Vagina (tissue), 2 donors: ENCODE measurements around the gene FN1. TPM values are rescaled to one million over a fixed set of nuclear protein-coding genes. Genes with fewer than 3 reads are reported as not detected.

Experiments used
- DNase-seq, 2 donors: peaks; one replicate each; pipeline ENCODE4 v3.0.0-alpha.2; 2017; ENCODE audit errors: extremely low spot score in 2 of 2
- H3K27ac ChIP-seq: fragments of 200-600 bp; sonication (generic); one replicate; pipeline ENCODE4 v1.5.1; 2019
- H3K27me3 ChIP-seq: fragments of 200-600 bp; sonication (generic); one replicate; pipeline ENCODE4 v1.5.1; 2019
- H3K36me3 ChIP-seq, 2 donors: fragments of 200-600 bp; sonication (generic); one replicate each; pipeline ENCODE4 v1.5.1; 2017 to 2019
- H3K4me1 ChIP-seq: fragments of 200-600 bp; sonication (generic); one replicate; pipeline ENCODE4 v1.5.1; 2019
- H3K4me3 ChIP-seq, 2 donors: fragments of 200-600 bp; sonication (generic); 1 replicate in 1 of 2; 2 replicates in 1 of 2; pipeline ENCODE4 v1.5.1; 2016 to 2019
- H3K9me3 ChIP-seq: fragments of 200-600 bp; sonication (generic); one replicate; pipeline ENCODE4 v1.5.1; 2019
- POLR2A ChIP-seq, 2 donors: fragments of 450-650 bp; IDR thresholded peaks; one replicate each; pipeline ENCODE4 v1.6.1; 2017; ENCODE audit warnings: antibody characterized with exemption in 2 of 2, mild to moderate bottlenecking in 2 of 2, moderate library complexity in 2 of 2
- POLR2AphosphoS5 ChIP-seq, 2 donors: sonication (generic); formaldehyde crosslinking; IDR thresholded peaks; one replicate each; pipeline ENCODE4 v1.9.0; 2017; ENCODE audit warnings: antibody characterized with exemption in 2 of 2, mild to moderate bottlenecking in 2 of 2, low read depth in 1 of 2; ENCODE audit not compliant: insufficient read depth in 1 of 2
- intact Hi-C: fragments of 100-400 bp; cut with DNase I; formaldehyde crosslinking; loops from one replicate; pipeline ENCODE4 v1.15.1; 2023
- total RNA-seq: library from RNA; depleted of rRNA; stranded (reverse); fragments of >200 nt; gene quantifications from one replicate; pipeline ENCODE4 v1.2.3, GENCODE V29; 2016
- TF ChIP-seq, protein P1 (sequence below), 3 experiments: fragments of 450-650 bp in 2 of 3; fragments of 200-600 bp in 1 of 3; sonication (generic) in 1 of 3; IDR thresholded peaks; one replicate each; pipeline ENCODE4 v1.5.1; 2017 to 2019; ENCODE audit warnings: antibody characterized with exemption in 3 of 3, mild to moderate bottlenecking in 2 of 3, moderate library complexity in 2 of 3

Gene FN1
- total RNA-seq, 1 donor from 2014 or later = 292 TPM

DNA sequence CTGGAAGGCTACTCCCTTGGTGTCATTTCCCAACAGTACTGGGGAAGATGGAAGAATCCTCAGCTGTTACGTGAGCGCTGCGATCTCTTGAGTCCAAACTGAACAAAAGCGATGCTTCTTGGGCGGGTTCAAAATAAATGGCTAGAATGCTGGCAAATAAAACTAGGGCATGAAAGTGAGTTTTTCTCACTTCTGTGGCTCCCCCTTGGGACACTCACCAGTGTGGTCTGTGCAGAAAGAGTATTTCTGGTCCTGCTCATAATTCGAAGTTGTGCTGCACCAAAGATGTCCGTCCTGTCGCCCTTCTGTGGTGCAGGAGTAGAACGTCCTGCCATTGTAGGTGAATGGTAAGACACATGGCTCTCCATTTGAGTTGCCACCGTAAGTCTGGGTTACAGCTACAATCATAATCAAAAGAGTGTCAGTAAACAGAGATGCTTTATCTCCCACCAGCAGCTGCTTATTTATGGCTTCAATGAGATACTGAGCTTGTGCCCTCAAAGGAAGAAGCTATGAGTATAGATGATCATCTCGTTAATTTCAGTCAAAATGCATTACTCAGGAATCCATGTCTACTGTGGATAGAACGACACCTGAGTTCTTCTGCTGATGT, 11.8 kb downstream of the FN1 start:
- Histone ChIP-seq H3K27me3 (no peaks in the 10 kb centered on the region), H3K27ac (no peak overlapping the region), H3K4me3 (no peak overlapping the region), H3K4me1 (no peaks in the 10 kb centered on the region), H3K36me3 (peaks cover 0 to 33% of the 10 kb centered on the region in 2 donors), H3K9me3 (no peaks in the 10 kb centered on the region)
- TF ChIP-seq, protein P1, sequence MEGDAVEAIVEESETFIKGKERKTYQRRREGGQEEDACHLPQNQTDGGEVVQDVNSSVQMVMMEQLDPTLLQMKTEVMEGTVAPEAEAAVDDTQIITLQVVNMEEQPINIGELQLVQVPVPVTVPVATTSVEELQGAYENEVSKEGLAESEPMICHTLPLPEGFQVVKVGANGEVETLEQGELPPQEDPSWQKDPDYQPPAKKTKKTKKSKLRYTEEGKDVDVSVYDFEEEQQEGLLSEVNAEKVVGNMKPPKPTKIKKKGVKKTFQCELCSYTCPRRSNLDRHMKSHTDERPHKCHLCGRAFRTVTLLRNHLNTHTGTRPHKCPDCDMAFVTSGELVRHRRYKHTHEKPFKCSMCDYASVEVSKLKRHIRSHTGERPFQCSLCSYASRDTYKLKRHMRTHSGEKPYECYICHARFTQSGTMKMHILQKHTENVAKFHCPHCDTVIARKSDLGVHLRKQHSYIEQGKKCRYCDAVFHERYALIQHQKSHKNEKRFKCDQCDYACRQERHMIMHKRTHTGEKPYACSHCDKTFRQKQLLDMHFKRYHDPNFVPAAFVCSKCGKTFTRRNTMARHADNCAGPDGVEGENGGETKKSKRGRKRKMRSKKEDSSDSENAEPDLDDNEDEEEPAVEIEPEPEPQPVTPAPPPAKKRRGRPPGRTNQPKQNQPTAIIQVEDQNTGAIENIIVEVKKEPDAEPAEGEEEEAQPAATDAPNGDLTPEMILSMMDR (IDR thresholded peaks at IDR 0.05) = no peak
- TF ChIP-seq POLR2AphosphoS5 (IDR thresholded peaks at IDR 0.05; ENCODE audit: insufficient read depth in 1 of 2, low read depth in 1 of 2) (no peak), POLR2A (IDR thresholded peaks at IDR 0.05) (no peak)
- intact Hi-C loops = no loop called here
- DNase-seq = no peak

DNA sequence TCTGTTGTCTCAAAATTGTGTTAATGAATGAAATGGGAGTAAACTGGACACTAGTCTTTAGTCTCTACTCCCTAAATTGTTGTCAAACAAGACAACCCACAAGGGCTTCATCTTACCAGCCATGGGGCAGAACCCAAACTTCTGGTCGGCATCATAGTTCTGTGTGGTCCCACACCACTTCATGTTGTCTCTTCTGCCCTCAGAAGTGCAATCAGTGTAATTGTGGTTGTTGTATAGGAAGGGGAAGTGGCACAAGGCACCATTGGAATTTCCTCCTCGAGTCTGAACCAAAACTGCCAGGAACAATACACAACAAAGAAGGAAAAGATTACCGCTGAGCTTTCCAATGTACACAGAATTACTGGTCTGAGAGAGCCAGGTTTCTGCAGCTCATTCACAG, 12.6 kb downstream of the FN1 start:
- H3K27ac ChIP-seq = no peak overlapping the region
- no peaks in the 10 kb centered on the region for H3K4me1 ChIP-seq

DNA sequence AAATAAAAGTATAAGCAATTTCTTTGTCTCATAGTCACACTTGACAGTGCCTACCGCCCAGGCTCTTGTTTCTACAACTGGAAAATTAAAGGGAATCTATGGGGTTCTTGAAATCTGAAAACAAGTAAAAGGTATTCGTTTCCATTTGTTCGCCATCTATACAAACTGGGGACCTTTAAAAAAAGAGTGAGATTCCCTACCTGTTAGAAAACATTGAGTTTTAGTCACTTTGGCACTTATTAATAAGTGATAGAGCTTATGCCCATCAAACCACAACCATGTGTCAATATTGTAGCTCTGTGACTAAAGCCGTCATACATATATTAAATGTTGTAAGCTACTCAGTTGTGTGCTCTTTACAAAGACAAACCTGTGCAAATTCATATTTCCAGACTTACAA, 13.2 kb downstream of the FN1 start:
- H3K27me3 ChIP-seq = no peaks in the 10 kb centered on the region
- H3K4me1 ChIP-seq = no peaks in the 10 kb centered on the region
- H3K36me3 ChIP-seq = peaks cover 0 to 29% of the 10 kb centered on the region in 2 donors
- H3K4me3 ChIP-seq = no peak overlapping the region
- H3K9me3 ChIP-seq = no peaks in the 10 kb centered on the region
- intact Hi-C loops = no loop called here
- H3K27ac ChIP-seq = no peak overlapping the region
- no peak for DNase-seq
- TF ChIP-seq POLR2AphosphoS5 (IDR thresholded peaks at IDR 0.05; ENCODE audit: insufficient read depth in 1 of 2, low read depth in 1 of 2) (no peak), POLR2A (IDR thresholded peaks at IDR 0.05) (no peak)
- TF ChIP-seq, protein P1 (IDR thresholded peaks at IDR 0.05) = no peak

More for the DNA sequence above, 12.6 kb downstream of the FN1 start:
- TF ChIP-seq POLR2AphosphoS5 (IDR thresholded peaks at IDR 0.05; ENCODE audit: insufficient read depth in 1 of 2, low read depth in 1 of 2) (no peak), POLR2A (IDR thresholded peaks at IDR 0.05) (no peak)
- TF ChIP-seq, protein P1 (IDR thresholded peaks at IDR 0.05) = no peak
- no peak for DNase-seq
- Histone ChIP-seq H3K36me3 (peaks cover 0 to 29% of the 10 kb centered on the region in 2 donors), H3K27me3 (no peaks in the 10 kb centered on the region), H3K9me3 (no peaks in the 10 kb centered on the region), H3K4me3 (no peak overlapping the region)
- intact Hi-C loops = no loop called here

DNA sequence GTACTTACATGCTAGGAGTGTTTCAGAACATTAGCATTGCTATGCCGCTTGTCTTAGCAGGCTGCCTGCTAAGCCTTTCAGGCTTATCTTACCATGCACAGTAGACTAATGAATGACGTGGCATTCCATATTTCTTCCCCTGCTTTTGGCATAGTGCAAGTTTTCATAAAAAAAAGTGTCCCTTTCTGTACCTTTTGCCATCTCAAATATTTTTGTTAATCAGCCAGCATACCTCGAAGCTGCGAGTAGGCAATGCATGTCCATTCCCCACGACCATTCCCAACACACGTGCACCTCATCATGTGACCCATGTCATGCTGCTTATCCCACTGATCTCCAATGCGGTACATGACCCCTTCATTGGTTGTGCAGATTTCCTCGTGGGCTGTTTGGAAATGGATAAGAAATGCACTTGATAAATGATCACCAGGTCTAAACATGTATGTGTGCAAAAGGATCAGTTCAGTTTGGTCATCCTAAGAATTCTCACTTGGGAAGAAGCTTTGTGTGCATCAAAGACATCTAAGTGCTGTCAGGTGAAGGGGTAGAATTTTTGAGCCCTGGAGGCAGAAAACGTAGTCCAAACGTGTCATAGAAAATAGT, 13.9 kb downstream of the FN1 start:
- no peak overlapping the region for H3K4me3 ChIP-seq
- DNase-seq = no peak
- TF ChIP-seq POLR2AphosphoS5 (IDR thresholded peaks at IDR 0.05; ENCODE audit: insufficient read depth in 1 of 2, low read depth in 1 of 2) (no peak), POLR2A (IDR thresholded peaks at IDR 0.05) (no peak)
- TF ChIP-seq, protein P1 (IDR thresholded peaks at IDR 0.05) = no peak
- no peak overlapping the region for H3K27ac ChIP-seq
- H3K36me3 ChIP-seq = peaks cover 0 to 29% of the 10 kb centered on the region in 2 donors
- intact Hi-C loops = no loop called here
- no peaks in the 10 kb centered on the region for H3K27me3 ChIP-seq
- H3K4me1 ChIP-seq = no peaks in the 10 kb centered on the region
- no peaks in the 10 kb centered on the region for H3K9me3 ChIP-seq

DNA sequence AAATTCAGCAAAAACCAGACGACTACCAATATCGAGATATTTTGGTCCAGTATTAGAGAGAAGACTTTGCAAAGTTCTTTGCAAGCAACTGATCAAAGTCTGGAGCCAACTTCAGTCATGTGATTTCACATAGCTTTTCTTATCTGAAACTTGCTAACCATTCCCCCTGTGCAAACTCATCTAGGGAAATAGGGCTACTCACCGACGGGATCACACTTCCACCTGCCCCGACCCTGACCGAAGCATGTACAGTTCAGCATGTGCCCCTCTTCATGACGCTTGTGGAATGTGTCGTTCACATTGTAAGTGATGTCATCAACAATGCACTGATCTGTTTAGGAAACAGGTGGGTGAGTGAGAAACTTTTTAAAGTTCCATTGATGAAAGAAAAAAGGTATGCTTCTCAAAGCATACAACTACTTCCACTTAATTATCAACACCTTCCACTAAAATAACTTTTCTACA, 15.4 kb downstream of the FN1 start:
- H3K27me3 ChIP-seq = no peaks in the 10 kb centered on the region
- H3K4me3 ChIP-seq = no peak overlapping the region
- DNase-seq = no peak
- no peak overlapping the region for H3K27ac ChIP-seq
- intact Hi-C loops = no loop called here
- peaks cover 0 to 29% of the 10 kb centered on the region in 2 donors for H3K36me3 ChIP-seq
- TF ChIP-seq POLR2A (IDR thresholded peaks at IDR 0.05) = no peak
- no peaks in the 10 kb centered on the region for H3K4me1 ChIP-seq
- no peaks in the 10 kb centered on the region for H3K9me3 ChIP-seq
